ENCODE results near the gene AKR1C2. TPM values are rescaled to one million over a fixed set of nuclear protein-coding genes. Genes with fewer than 3 reads are reported as not detected.
"Not testable (repeated sequence)": the region's sequence is repeated elsewhere in the genome, so short reads cannot be mapped to it uniquely, and the experiment has no call there.

AKR1C2 gene
- total and polyA plus RNA-seq, 8 donors: 2.9 to 10.9 (median 4.4) TPM

DNA sequence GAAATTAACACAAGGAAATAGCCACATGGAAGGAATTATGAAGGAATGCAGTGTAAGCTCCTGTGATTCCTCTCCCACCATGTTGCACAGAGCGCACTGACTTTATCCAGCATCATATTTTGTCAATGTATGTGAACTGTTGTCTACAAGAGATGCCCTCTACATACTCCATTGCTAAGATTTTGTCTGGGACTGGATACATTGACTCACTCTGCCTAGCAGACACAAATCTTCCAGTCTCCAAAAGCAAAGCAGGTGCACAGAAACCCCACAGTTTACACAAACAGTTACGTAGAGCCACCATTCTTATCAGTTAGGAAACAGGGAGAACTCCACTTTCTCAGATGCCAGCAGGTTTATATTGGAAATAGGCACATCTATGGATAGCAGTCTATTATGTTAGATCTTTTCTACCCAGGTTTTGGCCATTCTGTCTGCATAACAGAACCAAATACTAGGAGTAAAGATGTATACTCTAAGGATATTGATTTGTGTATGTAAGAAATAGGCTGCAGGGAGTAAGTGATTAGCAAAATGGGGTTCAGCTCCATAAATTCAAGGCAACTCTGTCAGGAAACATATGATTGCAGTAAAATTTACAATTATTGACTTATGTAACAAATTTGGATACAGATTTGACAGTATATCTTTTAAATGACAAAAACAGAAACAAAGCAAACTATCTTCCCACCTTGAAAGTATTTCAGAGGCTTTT lies 1.5 kb downstream of the AKR1C2 start:
- no peaks in the 10 kb centered on the region for H3K9me3 ChIP-seq
- DNase-seq: no peak
- H3K36me3 ChIP-seq: no peaks in the 10 kb centered on the region
- no peak for ATAC-seq
- H3K4me1 ChIP-seq: no peaks in the 10 kb centered on the region
- intact Hi-C loops (cut with DNase I): no loop called here
- no peaks in the 10 kb centered on the region for H3K27me3 ChIP-seq
- no peak overlapping the region for H3K4me3 ChIP-seq
- no peak for FAIRE-seq
- H3K27ac ChIP-seq: no peak overlapping the region
- WGBS, 2 donors: 80 to 83% methylated on average over 2 of the region's 2 CpGs
- TF ChIP-seq, protein P1, sequence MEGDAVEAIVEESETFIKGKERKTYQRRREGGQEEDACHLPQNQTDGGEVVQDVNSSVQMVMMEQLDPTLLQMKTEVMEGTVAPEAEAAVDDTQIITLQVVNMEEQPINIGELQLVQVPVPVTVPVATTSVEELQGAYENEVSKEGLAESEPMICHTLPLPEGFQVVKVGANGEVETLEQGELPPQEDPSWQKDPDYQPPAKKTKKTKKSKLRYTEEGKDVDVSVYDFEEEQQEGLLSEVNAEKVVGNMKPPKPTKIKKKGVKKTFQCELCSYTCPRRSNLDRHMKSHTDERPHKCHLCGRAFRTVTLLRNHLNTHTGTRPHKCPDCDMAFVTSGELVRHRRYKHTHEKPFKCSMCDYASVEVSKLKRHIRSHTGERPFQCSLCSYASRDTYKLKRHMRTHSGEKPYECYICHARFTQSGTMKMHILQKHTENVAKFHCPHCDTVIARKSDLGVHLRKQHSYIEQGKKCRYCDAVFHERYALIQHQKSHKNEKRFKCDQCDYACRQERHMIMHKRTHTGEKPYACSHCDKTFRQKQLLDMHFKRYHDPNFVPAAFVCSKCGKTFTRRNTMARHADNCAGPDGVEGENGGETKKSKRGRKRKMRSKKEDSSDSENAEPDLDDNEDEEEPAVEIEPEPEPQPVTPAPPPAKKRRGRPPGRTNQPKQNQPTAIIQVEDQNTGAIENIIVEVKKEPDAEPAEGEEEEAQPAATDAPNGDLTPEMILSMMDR (IDR thresholded peaks at IDR 0.05): no peak

DNA sequence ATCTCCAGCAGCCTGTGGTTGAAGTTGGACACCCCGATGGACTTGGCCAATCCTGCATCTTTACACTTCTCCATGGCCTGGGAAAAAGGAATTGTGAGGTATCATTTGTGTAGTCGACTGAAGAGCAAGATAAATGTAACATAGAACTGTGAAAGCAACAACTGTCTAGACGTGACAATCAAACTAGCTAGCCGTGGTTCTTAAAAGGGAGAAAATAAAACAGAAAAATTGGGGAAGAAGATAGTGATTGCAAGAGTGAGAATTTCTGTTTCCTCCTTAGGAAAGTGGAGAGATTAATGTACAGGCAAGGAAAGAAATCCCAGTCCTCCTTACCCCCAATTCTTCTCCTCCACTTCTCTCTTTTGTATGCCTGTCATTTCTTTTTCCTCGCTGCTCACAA lies 5.0 kb downstream of the AKR1C2 start:
- intact Hi-C loops (cut with DNase I): no loop called here
- no peaks in the 10 kb centered on the region for H3K27me3 ChIP-seq
- H3K27ac ChIP-seq: no peak overlapping the region
- WGBS, 2 donors: 88 to 89% methylated on average over 5 of the region's 5 CpGs
- DNase-seq (no peak), FAIRE-seq (no peak), ATAC-seq (no peak)
- TF ChIP-seq, protein P1 (IDR thresholded peaks at IDR 0.05): no peak
- H3K4me3 ChIP-seq: no peak overlapping the region
- no peaks in the 10 kb centered on the region for H3K9me3 ChIP-seq
- no peaks in the 10 kb centered on the region for H3K4me1 ChIP-seq
- H3K36me3 ChIP-seq: no peaks in the 10 kb centered on the region

DNA sequence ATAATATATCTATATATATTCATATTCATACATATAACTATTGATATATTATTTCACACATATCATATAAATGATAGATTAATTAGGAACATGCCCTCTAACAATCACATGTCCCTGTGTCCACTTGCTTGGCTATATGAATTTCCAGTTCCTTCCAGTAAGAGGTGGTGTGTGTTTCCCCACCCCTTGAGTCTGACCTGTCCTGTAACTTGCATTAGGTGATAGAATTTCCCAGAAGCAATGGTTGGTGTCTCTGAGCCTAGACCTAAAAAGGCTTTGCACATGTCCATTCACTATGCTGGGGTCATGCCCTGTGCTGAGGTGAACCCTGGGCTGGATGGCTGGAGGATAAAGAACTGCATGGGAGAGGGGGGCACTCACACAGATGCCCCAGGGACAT lies 9.4 kb downstream of the AKR1C2 start:
- intact Hi-C loops (cut with DNase I); H3K9me3 ChIP-seq; H3K4me1 ChIP-seq; DNase-seq; H3K36me3 ChIP-seq; ATAC-seq; FAIRE-seq; H3K27me3 ChIP-seq; H3K4me3 ChIP-seq; H3K27ac ChIP-seq: not testable (repeated sequence)

DNA sequence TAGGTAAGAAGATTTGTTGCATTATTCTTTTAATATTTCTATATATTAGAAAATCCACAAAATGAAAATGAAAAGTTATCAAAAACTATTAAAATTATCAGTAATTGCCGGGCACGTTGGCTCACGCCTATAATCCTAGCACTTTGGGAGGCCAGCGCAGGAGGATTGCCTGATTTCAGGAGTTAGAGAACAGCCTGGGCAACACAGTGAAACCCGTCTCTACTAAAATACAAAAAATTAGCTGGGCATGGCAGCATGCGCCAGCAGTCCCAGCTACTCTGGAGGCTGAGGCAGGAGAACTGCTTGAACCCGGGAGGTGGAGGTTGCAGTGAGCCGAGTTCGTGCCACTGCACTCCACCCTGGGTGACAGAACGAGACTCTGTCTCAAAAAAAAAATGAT lies 11.1 kb downstream of the AKR1C2 start:
- intact Hi-C loops (cut with DNase I): not testable (repeated sequence)

DNA sequence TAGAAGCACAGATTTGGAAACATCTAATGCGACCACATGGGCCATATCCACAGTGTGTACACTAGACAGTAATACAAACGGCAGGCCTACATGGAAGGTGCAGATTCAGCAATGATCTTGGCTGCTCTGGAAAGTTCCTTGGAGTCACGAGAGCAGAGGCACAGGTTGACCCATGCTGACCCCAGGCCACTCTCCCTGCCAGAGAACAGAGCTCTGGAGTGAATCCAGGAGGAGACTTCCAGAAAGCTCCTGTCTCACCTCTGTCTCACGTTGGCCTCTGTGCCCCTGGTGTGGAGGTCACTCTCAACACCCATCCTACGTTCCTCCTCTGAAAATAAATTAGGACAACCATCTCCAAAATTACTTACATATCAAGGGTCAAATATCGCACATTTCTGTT lies 12.2 kb downstream of the AKR1C2 start:
- H3K4me3 ChIP-seq; H3K27ac ChIP-seq; DNase-seq; H3K9me3 ChIP-seq; H3K36me3 ChIP-seq; FAIRE-seq; intact Hi-C loops (cut with DNase I); H3K27me3 ChIP-seq; H3K4me1 ChIP-seq; ATAC-seq: not testable (repeated sequence)
- 90 to 91% methylated on average over 2 to 3 of the region's 6 CpGs for WGBS, 2 donors

More for the DNA sequence above, 11.1 kb downstream of the AKR1C2 start:
- not testable (repeated sequence) for H3K27ac ChIP-seq, H3K9me3 ChIP-seq, H3K4me3 ChIP-seq, ATAC-seq, FAIRE-seq, H3K4me1 ChIP-seq, DNase-seq, H3K36me3 ChIP-seq, H3K27me3 ChIP-seq
- 94 to 95% methylated on average over 10 of the region's 10 CpGs for WGBS, 2 donors

DNA sequence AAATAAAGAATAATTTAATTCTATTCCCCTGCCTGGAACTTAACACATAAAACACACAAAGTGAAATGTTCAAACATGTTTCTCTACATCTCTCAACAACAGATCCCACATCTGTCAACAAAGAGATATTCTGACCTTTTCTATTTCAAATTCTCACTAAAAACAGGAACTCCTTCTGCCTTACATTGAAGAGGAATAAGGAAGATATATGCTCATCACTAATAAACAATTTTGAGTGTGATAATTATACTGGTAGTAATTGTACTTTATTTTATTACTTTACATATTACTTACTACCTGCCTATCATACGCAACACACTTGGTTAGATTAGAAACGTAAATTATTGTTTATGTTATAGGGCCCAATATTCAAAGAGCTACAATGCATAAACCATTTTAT lies 13.4 kb downstream of the AKR1C2 start:
- H3K27ac ChIP-seq: no peak overlapping the region
- no peaks in the 10 kb centered on the region for H3K27me3 ChIP-seq
- 95 to 96% methylated on average over 2 of the region's 2 CpGs for WGBS, 2 donors
- no peak for FAIRE-seq
- ATAC-seq: no peak
- H3K4me3 ChIP-seq: no peak overlapping the region
- H3K4me1 ChIP-seq: peaks cover 0 to 5% (median 0%) of the 10 kb centered on the region in 3 donors
- H3K9me3 ChIP-seq: no peaks in the 10 kb centered on the region
- DNase-seq: no peak
- no peaks in the 10 kb centered on the region for H3K36me3 ChIP-seq
- intact Hi-C loops (cut with DNase I): no loop called here
- TF ChIP-seq, protein P1 (IDR thresholded peaks at IDR 0.05): no peak

DNA sequence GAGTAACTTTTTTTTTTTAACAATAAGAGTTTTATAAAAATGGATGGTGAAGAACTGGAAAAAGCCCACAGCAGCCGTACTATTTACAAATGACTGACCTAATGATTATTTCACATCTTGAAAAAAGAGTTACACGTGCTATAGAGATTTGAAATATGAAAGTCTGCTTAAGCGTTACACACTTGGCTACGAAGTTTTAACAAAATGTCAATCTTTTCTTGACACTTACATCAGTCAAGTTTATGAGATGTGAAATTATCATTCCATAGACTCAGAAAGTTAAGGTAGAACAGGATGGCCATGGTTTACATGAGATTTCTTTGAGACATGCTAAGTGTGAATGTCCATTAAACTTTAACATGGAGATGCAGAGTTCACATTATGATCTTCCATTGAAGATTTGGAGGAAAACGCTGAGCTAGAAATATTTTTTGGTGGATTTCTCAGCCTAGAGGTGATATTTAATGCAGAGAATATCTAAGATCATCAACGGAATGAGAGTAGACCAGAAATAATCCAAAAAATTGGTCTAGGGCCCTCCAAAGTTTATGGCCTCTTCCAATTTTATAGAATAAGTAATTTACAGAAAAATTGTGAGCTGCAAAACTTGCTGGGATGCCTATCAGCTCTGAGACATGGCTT lies 15.5 kb downstream of the AKR1C2 start:
- WGBS, 2 donors: 90 to 96% methylated on average over 6 of the region's 6 CpGs
- ATAC-seq; H3K4me1 ChIP-seq; DNase-seq; FAIRE-seq; H3K27ac ChIP-seq; H3K9me3 ChIP-seq; H3K36me3 ChIP-seq; intact Hi-C loops (cut with DNase I); H3K4me3 ChIP-seq; H3K27me3 ChIP-seq: not testable (repeated sequence)

Data from pancreas (tissue), 10 donors.